ENCODE data around the gene PTPRE.

GRCh38 chr10:128016423-128017060 is 109.6 kb downstream of the PTPRE start:
- TF ChIP-seq CTCF (optimal IDR thresholded peaks at IDR 0.05 in 1 of 3, IDR thresholded peaks at IDR 0.05 in 1 of 3, conservative IDR thresholded peaks at IDR 0.05 in 1 of 3; ENCODE audit: extremely low read depth in 1 of 3, insufficient read depth in 2 of 3, low read length in 3 of 3) (no peak), EZH2 (IDR thresholded peaks at IDR 0.05; ENCODE audit: low read length) (no peak)

Measured in keratinocyte (primary cell).